ENCODE measurements around the gene FZD4.
"Not testable (repeated sequence)": the region's sequence is repeated elsewhere in the genome, so short reads cannot be mapped to it uniquely, and the experiment has no call there.

Gene FZD4

DNA sequence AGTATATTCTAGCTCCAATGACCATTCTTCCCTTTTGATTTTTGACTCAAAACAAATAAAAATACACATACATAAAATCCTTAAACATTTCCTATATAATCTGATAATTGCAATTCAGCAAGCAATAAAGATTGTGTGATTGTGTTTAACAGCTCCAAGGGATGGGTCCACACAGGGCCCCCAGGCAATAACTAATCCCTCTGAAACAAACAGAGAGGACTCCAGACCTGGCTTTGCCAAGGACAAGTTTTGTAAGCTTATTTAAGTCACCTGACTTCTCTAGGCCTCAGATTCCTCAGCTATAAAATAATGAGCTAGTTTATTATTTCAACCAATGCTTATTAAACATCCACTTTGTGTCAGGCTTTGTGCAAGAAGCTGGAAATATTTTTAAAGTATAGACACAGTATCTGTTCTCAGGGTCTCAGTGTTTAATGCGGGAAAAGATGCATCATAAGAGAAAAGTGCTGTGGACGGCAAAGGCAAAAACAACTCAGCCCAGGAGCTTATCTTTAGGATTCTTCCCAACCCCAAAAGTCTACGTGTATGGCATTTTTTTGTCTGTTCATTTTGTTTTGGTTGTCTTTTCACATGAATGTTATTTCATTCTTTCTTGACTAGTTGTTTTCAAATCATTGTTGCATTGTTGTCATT, 20.1 kb downstream of the FZD4 start:
- DNase-seq, result no peak

DNA sequence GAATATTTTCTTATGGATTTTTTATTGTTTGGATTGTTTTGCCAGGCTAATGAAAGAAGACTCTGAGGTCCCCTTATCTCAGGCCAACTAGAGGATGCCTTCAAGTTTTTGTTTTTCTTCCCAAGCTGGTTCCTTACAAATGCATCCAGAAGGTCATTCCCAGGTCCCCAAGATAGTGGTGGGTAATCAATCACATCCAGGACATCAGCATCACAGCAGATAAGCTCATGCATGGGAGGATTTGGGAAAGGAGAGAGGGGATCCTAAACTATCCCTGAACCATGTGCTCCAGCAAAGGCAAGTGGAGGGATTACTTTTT, 20.7 kb downstream of the FZD4 start:
- no peak for DNase-seq

DNA sequence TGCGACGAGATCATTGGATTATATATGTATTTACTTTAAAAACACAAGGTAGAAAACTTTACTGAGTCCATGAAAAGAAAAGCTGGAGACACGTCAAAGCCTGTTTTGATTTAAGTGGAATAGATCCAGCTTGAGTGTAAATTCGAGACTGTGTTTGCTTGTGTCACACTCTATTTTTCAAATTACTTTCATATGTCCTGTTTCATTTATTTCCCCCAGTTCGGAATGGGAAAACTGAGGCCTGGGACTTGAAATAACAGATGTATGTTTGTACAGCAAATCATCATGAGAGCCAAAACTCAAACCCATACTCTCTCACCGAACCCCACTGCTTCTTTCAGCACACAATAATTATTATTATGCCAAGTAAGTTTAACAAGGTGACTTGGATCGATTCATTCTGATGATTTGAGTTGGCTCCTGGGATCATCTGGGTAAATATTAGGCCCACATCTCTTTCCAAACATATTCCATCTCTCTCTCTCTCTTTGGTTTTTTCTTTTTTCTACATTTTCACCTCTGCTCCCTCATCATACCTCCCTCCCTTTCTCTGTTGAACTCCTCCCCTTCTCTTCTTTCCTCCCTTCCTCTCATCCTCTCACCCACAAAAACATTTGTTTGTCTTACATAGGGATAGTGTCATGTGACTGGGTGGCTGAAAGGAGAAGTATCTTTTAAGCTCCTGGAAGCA, 21.2 kb downstream of the FZD4 start:
- peak; percentile 76 for DNase-seq

DNA sequence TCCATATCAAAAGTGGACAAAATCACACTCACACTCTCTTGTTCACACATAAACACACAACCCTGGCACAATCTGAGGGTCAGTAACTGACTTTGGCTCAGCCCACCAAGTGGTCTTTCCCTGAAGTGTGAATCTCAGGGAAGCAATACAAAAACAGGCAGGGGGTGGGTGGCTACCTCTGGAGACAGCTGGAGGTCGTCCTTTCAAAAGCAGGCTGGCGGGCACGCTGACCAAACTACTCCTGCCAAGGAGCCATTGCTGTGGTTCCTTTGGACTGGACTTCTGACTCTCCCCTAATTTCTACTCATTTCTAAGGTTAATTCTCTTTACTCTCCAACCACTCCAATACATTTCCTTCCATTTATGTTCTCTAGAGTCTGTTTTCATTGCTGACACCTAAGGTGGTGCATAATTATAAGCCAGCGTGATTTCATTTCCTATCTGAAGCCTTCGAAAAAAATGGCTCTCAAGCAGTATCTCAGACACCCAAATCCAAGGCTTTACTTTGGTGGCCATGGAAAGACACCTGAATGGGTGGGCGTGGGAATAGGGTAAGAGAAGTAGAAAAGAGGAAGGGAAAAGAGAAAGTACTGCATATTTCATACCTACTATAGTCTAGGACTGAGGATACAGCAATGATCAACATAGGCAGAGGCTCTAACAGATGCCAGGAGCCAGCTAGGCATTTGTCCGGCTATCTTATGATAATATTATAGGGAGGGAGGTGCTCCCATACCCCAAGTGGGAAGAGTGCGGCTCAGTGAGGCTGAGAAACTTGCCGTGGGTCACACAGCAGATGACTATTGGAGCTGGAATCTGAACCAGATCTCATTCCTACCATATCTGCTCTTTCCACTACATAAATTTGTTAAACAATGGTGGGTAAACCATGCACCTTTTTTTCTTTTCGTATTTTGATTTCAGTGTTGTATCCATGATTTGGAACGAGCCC, 22.0 kb downstream of the FZD4 start:
- peak; percentile 55 for DNase-seq

DNA sequence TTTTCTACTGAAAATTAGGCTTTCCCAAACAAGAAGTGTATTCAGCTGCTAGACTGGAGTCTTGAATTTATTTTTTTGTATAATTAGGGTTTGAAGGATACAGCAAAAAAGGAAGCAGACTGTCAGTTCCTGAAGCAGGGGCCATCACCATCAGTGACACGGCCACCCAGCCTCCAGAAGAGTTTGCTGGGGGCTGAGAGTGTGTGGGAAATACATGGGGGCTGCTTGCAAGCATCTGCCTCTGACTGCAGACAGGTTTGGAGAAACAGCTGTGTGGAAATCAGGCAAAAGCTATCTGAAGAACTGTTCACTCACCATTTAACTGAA, 23.0 kb downstream of the FZD4 start:
- DNase-seq, result no peak

DNA sequence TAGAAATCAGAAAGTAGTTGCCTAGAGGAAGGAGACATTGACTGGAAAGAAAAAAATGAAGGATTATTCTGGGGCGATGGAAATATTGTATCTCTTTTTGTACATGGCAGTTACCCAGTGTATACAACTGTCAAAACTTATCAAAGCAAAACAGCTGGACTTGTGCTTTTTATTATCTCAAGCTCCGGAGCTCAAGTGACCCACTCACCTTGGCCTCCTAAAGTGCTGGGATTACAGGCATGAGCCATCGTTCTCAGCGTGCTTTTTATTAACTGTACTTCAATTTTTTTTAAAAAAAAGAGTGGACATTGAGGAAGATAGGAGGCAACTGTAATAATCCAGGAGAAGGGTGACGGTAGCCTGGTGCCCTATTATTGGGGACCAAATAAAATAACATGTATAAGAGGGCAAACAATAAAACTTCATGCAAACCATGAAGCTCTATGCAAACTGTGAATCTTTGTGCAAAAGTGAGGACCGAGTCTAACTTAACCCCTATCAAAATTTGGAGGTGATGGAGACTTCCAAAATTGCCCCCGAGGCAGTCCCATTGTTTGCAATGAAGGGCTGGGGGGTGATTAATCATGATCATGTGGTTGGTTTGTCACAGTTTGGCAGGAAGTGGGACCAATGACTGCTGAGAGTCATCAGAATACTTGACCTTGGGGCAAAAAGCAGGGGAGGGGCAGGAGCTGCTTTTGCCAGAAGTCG, 23.5 kb downstream of the FZD4 start:
- DNase-seq, result peak; percentile 97

DNA sequence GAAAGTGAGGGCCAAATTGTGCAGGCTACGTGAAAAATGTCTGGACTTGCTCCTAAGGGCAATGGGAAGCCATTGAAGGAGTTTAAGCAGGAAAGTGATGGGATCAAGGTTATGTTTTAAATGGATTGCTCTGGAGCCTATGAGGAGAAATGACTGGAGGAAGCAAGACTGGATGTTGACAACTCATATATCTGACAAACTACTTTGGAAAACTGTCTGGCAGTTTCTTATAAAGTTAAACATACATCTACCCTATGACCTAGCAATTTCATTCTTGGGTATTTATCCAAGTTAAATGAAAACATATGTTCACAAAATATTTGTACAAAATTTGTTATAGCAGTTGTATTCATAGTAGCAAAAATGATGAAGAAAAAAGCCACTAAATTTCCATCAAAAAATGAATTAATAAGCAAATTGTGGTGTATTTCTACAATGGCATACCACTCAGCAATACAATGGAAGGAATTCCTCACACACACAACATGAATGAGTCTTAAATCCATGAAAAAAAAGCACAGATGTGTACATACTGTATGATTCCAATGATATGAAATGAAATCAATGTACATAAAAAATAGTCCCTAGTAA, 24.1 kb downstream of the FZD4 start:
- DNase-seq, result peak; percentile 83

DNA sequence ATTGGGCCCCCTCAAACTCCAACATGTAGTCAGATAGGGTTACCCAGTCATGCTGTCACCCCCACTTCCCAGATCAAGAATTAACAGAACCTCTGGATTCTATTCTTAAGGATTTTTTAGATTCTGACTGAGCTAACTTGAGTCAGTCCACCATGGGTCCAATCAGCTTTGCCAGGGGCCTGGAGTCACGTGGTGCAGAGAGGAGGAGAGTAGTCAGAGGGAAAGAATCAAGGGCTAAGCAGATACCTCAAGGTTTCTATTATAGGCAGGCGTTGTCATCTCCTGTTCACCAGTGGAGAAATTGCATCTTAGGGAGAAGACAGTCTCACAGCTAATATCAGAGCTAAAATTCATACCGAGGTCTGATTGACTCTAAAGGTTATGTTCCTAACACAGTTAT, 28.2 kb downstream of the FZD4 start:
- no peak for DNase-seq

DNA sequence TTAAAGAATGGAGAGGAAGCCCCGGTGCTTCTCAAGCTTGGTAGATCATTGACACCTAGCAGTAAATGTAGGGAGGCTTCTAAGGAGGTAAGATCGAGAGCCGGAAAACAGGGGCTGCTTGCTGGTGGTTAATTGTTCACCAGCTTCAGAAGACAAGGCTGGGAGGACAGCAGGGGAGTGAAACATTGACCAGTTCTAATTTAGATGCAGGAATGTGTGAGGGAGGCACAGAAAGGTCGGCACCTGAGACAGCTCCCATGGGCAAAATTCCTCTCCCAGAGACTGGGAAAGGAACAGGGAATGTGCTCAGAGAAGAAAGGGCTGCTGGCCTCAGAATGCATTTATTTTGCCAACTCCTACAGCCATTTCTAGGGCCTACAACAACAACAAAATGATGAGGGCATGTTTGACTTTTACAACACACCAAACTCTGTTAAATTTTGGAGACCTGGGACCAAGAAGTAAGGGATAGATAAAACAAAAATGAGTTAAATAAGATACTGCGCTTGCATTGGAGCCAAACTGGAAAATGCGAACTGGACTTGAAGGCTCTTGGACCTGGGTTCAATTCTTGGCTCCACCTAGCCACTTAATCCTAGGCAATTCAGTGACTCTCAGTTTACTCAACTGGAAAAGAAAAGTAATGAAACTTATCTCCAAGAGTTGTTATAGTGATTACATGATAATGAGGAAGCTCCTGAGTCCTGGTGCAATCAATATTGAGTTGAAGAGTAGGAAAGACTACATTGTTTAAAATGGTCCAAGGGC, 31.0 kb downstream of the FZD4 start:
- no peak for DNase-seq

DNA sequence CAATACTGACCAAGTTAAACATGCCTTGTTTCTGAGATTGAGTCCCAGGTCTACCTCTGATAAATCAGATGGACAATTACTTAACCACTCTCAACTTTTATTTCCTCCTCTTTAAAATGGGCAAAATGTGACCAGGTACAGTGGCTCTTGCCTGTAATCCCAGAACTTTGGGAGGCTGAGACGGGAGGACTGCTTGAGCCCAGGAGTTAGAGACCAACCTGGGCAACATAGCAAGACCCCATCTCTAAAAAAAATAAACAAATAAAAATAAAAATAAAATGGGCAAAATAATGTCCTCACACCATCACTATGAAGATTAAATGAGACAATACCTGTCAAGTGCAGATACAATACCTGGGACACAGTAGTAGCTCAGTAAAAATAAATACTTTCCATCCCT, 33.0 kb downstream of the FZD4 start:
- no peak for DNase-seq

DNA sequence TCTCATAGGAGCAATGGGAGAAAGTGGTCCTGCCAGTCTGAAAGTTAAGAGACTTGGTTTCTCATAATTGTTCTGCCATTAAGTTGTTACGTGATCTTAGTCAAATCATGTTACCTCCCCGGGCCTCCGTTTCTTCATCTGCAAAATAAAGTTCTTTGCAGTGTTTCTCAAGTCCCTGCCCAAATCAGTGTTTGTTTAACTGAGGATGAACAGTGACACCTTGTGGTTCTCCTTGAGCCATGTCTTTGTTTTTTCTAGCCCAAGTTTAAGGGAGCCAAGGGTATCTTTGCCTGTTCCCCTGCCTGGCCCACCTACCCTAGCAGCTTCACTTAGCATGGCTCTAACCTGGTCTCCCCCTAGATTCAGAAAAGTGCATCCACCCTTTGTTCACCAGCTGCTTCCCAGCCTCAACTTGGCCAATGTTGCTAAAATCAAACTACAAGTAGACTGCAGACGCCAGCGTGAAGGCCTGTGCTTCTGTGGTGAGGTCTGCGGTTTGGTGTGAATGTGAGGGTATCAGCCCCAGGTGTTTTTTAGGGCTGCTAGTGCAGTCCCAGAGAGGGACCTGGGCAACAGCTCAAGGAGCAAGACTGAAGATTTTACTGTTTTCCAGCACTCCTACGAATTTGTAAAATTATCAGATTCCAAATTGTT, 35.5 kb downstream of the FZD4 start:
- DNase-seq, result peak; percentile 92

DNA sequence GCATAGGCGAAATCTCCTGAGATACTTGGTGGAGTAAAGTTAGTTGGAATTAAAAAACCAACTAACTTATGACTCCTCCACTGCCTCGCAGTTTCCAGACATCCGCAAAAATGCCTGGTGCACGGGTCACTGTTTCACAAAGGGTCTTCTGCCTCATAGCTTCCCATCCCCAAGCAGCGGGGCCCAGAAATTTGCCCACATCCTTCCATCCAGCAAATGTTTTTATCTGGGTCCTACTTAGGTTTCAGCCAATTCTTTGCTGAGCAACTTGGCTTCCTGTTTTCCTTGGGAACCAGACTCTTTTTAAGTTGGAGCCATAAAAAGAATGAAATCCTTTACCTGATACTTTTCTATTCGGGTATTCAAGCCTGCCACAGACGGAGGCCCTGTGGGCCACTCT, 36.2 kb downstream of the FZD4 start:
- no peak for DNase-seq

DNA sequence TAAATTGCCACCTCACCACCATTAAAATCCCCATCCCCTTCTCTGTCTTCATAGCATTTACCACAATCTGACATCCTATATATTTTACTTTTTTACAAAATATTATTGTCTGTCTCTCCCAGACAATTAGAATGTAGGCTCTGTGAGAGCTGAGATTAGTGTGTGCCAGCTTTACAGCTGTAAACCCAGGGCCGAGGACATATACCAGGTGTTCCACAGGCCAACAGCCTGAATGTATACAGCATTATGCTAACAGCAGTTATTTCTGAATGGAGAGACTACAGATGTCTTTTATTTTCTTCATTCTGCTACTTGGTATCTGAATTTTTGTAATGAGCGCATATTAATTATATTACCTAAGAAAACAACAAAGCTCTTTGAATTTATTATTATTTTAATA, 36.7 kb downstream of the FZD4 start:
- DNase-seq, result no peak

DNA sequence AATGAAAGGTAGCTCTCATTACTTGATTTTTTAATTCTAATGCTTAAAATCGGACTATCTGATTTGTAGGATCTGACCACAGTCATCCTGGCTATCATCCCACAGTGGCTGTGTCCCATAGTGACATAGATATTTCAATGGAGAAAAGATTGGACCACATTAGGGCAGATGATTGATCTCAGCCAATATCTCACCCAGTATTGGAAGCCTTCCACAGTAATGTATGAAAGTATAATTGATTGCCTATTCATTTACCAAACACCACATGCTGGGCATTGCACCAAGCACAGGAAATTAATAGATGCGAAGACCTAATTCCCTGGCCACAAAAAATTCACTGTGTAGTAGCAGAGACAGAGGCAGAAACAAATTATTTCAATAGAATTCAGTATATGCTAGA, 37.6 kb downstream of the FZD4 start:
- DNase-seq, result no peak

DNA sequence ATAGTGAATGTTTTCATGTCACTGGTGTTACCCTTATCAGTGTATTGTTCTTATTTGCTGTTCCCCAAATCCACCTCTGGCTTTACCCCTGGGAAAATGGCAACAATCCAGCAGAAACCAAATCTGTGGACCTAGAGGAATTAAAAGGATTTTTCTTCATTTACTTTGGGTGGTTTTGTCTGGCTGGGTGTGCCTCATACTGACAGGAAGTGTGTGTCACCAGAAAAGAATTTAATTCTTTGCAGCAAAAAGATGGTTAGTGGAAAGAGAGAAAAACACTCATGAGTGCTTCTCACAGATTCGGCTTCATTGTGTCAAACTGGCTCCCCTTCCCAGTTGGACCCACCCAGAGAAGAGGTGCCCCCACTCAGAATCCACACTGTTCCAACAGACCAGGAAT, 38.9 kb downstream of the FZD4 start:
- DNase-seq, result no peak

DNA sequence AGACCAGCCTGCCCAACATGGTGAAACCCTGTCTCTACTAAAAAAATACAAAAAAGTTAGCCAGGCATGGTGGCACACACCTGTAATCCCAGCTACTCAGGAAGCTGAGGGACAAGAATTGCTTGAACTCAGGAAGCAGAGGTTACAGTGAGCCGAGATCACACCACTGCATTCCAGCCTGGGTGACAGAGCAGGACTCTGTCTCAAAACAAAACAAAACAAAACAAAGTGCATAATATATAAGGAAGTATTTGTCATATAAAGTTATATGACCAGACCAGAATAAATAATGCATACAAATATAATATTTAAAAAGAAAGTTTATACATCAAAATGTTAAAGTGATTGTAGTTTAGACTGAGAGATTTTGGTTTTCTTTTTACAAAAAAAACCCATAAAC, 39.3 kb downstream of the FZD4 start:
- DNase-seq, result not testable (repeated sequence)

DNA sequence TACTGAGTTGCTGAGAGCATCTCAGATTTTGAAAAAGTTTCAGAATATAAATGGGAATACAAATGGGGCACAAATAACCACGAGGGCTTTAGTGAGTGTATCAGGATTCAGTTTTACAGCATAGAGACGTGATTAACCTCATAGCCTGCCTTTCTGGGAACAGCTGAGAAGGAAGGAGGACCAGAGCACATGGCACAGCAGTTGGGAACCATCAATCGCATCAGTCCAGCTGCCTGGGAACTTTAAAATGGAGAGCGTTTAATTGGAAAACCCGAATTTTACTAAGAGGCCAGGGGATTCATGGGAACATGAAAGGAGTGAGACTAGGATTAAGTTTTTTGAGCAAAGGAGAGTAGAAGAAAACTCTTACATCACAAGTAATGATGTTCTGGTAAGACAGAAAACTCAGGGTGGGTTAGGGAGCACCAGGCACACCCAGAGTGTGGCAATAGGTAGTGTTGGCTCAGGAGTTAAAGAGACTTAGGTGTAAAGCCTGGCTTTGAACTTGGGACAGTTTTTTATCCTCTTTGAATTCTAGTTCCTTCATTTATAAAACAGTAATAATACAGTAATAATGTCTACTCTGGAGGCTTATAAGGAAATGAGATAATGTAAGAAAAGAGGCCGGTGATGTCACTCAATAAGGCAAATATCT, 40.2 kb downstream of the FZD4 start:
- DNase-seq, result no peak

DNA sequence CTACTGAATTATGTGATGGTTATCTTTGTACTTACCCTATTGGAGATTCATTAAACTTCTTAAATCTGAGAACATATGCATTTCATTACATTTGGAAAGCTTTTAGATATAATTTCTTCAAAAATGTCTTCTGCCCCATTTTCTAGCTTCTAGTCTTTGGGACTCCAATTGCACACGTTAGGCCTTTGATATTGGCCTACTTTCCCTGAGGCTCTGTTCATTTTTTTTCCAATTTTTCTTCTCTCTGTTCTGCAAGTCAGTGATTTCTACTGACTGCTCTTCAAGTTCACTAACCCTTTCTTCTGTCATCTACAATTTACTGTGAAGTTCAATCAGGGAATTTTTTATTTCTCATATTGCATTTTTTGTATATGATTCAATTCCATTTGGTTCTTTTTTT, 43.0 kb downstream of the FZD4 start:
- DNase-seq, result no peak

DNA sequence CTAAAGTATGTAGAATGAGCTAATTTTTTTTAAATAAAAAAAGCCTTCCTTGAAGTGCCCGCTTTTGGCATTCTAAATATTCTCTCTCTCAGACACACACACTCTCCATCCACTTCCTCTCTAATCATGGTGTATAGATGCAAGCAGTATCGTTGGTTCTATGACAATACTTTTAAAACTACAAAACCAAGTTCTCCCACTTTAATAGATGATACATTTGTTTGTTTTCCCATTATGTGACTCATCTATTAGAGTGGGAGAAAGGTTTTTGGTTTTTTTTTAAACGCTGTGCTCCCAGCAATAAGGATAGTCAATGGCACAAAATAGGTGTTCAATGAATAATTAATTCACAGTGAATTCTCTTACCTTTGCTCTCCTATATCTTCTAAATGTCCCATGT, 44.6 kb downstream of the FZD4 start:
- DNase-seq, result no peak

DNA sequence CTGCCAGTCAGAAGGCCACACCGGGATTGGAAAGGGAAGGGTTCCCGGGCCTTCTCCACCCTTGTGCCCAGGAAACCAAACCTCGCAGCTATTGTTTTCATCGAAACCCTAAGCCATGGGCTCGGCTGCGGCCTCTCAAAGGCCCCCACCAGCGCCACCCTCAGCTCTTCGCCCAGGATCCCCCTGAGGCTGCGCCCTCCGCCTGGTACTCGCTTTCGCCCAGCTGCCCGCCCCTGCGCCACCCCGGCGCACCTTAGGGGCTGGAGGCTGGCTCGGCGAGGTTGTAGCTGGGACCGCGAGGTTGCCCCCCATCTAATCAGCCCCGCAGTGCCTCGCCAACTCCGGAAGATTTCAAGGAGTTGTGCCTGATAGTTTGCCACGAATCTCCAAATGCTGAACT, 49.0 kb downstream of the FZD4 start:
- no peak for DNase-seq

DNA sequence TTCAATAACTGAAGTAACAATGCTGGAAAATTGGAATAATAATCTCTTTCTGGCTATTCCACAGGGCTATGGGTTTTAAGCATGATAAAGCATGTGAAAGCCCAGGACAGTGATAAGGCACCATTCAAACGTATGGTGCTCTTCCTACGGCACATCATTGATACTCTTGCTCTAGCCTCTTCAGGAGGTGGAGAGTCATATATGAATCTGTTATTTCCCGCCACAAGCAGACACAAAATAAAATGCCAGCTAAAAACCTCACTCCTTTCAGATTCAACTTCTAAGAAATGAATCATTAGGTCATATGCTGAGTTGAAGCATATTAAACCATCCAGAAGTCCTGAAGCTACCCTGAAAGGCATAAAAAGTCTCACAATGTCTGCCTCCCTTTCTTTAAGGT, 49.9 kb downstream of the FZD4 start:
- DNase-seq, result no peak
